ENCODE data around the gene PPFIA3.
A peak's percentile ranks its signal among the peaks of the same experiment; 100 is the strongest.
"Not testable (repeated sequence)": the region's sequence is repeated elsewhere in the genome, so short reads cannot be mapped to it uniquely, and the experiment has no call there.

The PPFIA3 gene

GRCh38 chr19:49125025-49125731 is 5.8 kb downstream of the PPFIA3 start:
- DNase-seq, result peak in 1 of 2 experiments; percentile 58

- no peak for DNase-seq
Measured at GRCh38 chr19:49126575-49126974, 7.2 kb downstream of the PPFIA3 start.

GRCh38 chr19:49127225-49127624 is 7.9 kb downstream of the PPFIA3 start:
- not testable (repeated sequence) for DNase-seq

- DNase-seq, result peak; percentile 86 to 97
Measured at GRCh38 chr19:49127674-49128544, 8.6 kb downstream of the PPFIA3 start.

GRCh38 chr19:49128545-49129237 is 9.3 kb downstream of the PPFIA3 start:
- no peak for DNase-seq

- no peak for DNase-seq
Measured at GRCh38 chr19:49129238-49129583, 9.9 kb downstream of the PPFIA3 start.

- no peak for DNase-seq
Measured at GRCh38 chr19:49130325-49130724, 11.0 kb downstream of the PPFIA3 start.

GRCh38 chr19:49132974-49133609 is 13.7 kb downstream of the PPFIA3 start:
- DNase-seq, result no peak

- DNase-seq, result no peak
Measured at GRCh38 chr19:49133621-49134454, 14.5 kb downstream of the PPFIA3 start.

GRCh38 chr19:49135686-49136085 is 16.3 kb downstream of the PPFIA3 start:
- no peak for DNase-seq

GRCh38 chr19:49136771-49137171 is 17.4 kb downstream of the PPFIA3 start:
- no peak for DNase-seq

- no peak for DNase-seq
Measured at GRCh38 chr19:49140951-49141350, 21.6 kb downstream of the PPFIA3 start.

- no peak for DNase-seq
Measured at GRCh38 chr19:49141352-49141751, 22.0 kb downstream of the PPFIA3 start.

- peak; percentile 89 to 97 for DNase-seq
Measured at GRCh38 chr19:49142866-49143335, 23.6 kb downstream of the PPFIA3 start.

- peak; percentile 57 to 86 for DNase-seq
Measured at GRCh38 chr19:49145573-49146407, 26.4 kb downstream of the PPFIA3 start.

GRCh38 chr19:49146408-49146770 is 27.0 kb downstream of the PPFIA3 start:
- DNase-seq, result not testable (repeated sequence)

GRCh38 chr19:49148044-49148682 is 28.8 kb downstream of the PPFIA3 start:
- DNase-seq, result no peak

- peak; percentile 86 to 97 for DNase-seq
Measured at GRCh38 chr19:49148784-49149651, 29.7 kb downstream of the PPFIA3 start.

GRCh38 chr19:49149652-49150105 is 30.3 kb downstream of the PPFIA3 start:
- DNase-seq, result peak; percentile 81 to 92
